ENCODE measurements around the gene AFG1L. TPM values are rescaled to one million over a fixed set of nuclear protein-coding genes. Genes with fewer than 3 reads are reported as not detected.
"Not testable (repeated sequence)": the region's sequence is repeated elsewhere in the genome, so short reads cannot be mapped to it uniquely, and the experiment has no call there.

AFG1L gene
- total and polyA plus RNA-seq, 2 donors (not counting 1 experiment from before 2014, with no cell fraction given) = 1.7 to 5.4 TPM

DNA sequence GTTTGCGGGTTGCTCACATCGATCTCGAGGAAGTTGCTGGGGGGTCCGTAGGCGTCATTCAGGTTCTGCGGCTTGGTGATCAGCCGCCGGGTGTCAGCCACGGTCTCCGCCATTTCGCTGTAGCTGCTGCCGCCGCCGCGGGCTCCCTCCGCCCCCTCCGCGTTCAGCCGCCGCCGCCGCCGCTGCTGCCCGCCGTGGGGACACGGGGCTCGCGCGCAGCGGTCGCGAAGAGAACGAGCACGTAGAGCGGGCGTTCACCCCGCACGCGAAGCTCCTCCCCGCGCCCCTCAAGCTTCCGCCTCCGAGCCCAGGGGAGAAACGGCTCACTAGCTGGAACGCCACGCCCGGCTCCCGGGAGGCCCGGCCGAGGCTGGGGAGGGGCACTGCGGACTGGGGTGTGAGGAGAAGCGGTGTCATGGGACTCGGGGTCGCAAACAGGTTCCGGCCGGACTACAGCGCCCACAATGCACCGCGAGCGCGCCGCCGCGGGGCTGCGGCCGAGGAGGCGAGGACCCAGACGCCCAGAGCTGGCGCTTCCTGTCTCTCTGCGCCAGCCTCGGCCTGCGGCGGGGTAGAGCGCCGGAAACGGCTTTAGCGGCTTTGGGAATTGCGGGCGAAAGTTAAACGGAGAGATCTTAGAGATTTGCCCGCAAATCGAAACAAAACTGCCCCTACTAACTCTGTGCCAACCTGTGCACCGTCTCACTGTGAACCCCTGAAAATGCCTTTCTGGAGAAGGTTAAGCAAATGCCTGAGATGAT, 33.9 kb upstream of the AFG1L start, which contains the start of gene SNX3:
SNX3 (minus strand) TSS at position 232 of the 761 bp plus-strand sequence; CDS start at position 113, 119 bp downstream.
- peak within 1 kb of the TSS; percentile 97 for H3K4me2 ChIP-seq (ENCODE audit: extremely low read depth, insufficient read depth, low read length)
- H3K79me2 ChIP-seq (ENCODE audit: control insufficient read depth, insufficient read depth, low read length) = peaks cover 38% of the 10 kb centered on the region
- no peaks in the 10 kb centered on the region for H4K20me1 ChIP-seq (ENCODE audit: control insufficient read depth, extremely low read depth, insufficient read depth, low read length)
- H3K9ac ChIP-seq (ENCODE audit: insufficient read depth, low read length) = peak within 1 kb of the TSS; percentile 85
- peak within 1 kb of the TSS; percentile 90 for H3K27ac ChIP-seq (ENCODE audit: insufficient read depth, low read length)
- peak; percentile 96 to 97 for DNase-seq (ENCODE audit: low read depth in 2 of 2)
- peak within 1 kb of the TSS; percentile 81 to 100 (median 98) for H3K4me3 ChIP-seq (replicated peaks in 1 of 4; ENCODE audit: control extremely low read depth in 1 of 4, insufficient read depth in 1 of 4, low read depth in 3 of 4, low read length in 4 of 4)
- TF ChIP-seq EZH2 (IDR thresholded peaks at IDR 0.05; ENCODE audit: low read length, missing control alignments) (no peak), CTCF (conservative IDR thresholded peaks at IDR 0.05 in 1 of 2, IDR thresholded peaks at IDR 0.05 in 1 of 2; ENCODE audit: low read depth in 1 of 2, low read length in 2 of 2) (no peak)
- no peaks in the 10 kb centered on the region for H3K36me3 ChIP-seq (ENCODE audit: control insufficient read depth, insufficient read depth, low read length)
- H2AFZ ChIP-seq (ENCODE audit: low read length) = peak within 1 kb of the TSS; percentile 99
- H3K4me1 ChIP-seq (ENCODE audit: control insufficient read depth, extremely low read depth, insufficient read depth, low read length) = no peaks in the 10 kb centered on the region
- no peaks in the 10 kb centered on the region for H3K9me3 ChIP-seq (ENCODE audit: control insufficient read depth, insufficient read depth, low read depth, low read length)
- no peaks in the 10 kb centered on the region for H3K27me3 ChIP-seq (ENCODE audit: control insufficient read depth, insufficient read depth, low read length)

DNA sequence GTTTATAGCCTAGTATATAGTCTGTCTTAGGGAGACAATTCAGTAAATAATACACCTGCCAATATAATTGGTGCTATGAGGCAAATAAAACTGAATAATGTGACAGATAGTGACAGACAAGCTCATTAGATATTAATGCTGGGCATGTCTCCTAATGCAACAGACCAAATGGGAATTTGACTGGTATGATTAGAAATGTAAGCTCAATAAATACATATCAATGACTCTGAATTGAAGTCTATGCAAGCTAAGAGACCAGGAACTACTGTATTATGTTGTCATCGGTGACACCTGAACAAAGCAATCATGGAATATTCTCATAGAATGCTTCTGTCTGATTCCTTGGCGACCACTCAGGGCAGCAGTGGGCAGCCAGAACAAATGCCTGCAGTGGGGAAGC, 31.5 kb upstream of the AFG1L start:
- H3K36me3 ChIP-seq (ENCODE audit: control insufficient read depth, insufficient read depth, low read length) = no peaks in the 10 kb centered on the region
- H2AFZ ChIP-seq (ENCODE audit: low read length) = no peak overlapping the region
- no peaks in the 10 kb centered on the region for H3K27me3 ChIP-seq (ENCODE audit: control insufficient read depth, insufficient read depth, low read length)
- no peaks in the 10 kb centered on the region for H3K9me3 ChIP-seq (ENCODE audit: control insufficient read depth, insufficient read depth, low read depth, low read length)
- TF ChIP-seq CTCF (conservative IDR thresholded peaks at IDR 0.05 in 1 of 2, IDR thresholded peaks at IDR 0.05 in 1 of 2; ENCODE audit: low read depth in 1 of 2, low read length in 2 of 2) (no peak), EZH2 (IDR thresholded peaks at IDR 0.05; ENCODE audit: low read length, missing control alignments) (no peak)
- H3K9ac ChIP-seq (ENCODE audit: insufficient read depth, low read length) = no peak overlapping the region
- no peaks in the 10 kb centered on the region for H3K4me1 ChIP-seq (ENCODE audit: control insufficient read depth, extremely low read depth, insufficient read depth, low read length)
- no peak overlapping the region for H3K4me2 ChIP-seq (ENCODE audit: extremely low read depth, insufficient read depth, low read length)
- DNase-seq (ENCODE audit: low read depth in 2 of 2) = no peak
- H3K27ac ChIP-seq (ENCODE audit: insufficient read depth, low read length) = no peak overlapping the region
- H4K20me1 ChIP-seq (ENCODE audit: control insufficient read depth, extremely low read depth, insufficient read depth, low read length) = no peaks in the 10 kb centered on the region
- peaks cover 20% of the 10 kb centered on the region for H3K79me2 ChIP-seq (ENCODE audit: control insufficient read depth, insufficient read depth, low read length)
- no peak overlapping the region for H3K4me3 ChIP-seq (replicated peaks in 1 of 4; ENCODE audit: control extremely low read depth in 1 of 4, insufficient read depth in 1 of 4, low read depth in 3 of 4, low read length in 4 of 4)

GRCh38 chr6:108268845-108269244, 26.0 kb upstream of the AFG1L start:
- Histone ChIP-seq H2AFZ (ENCODE audit: low read length) (no peak overlapping the region), H3K27ac (ENCODE audit: insufficient read depth, low read length) (no peak overlapping the region), H3K4me1 (ENCODE audit: control insufficient read depth, extremely low read depth, insufficient read depth, low read length) (no peaks in the 10 kb centered on the region), H3K79me2 (ENCODE audit: control insufficient read depth, insufficient read depth, low read length) (no peaks in the 10 kb centered on the region), H3K36me3 (ENCODE audit: control insufficient read depth, insufficient read depth, low read length) (no peaks in the 10 kb centered on the region), H3K27me3 (ENCODE audit: control insufficient read depth, insufficient read depth, low read length) (no peaks in the 10 kb centered on the region), H3K9me3 (ENCODE audit: control insufficient read depth, insufficient read depth, low read depth, low read length) (no peaks in the 10 kb centered on the region), H3K4me2 (ENCODE audit: extremely low read depth, insufficient read depth, low read length) (no peak overlapping the region), H4K20me1 (ENCODE audit: control insufficient read depth, extremely low read depth, insufficient read depth, low read length) (no peaks in the 10 kb centered on the region), H3K4me3 (replicated peaks in 1 of 4; ENCODE audit: control extremely low read depth in 1 of 4, insufficient read depth in 1 of 4, low read depth in 3 of 4, low read length in 4 of 4) (no peak overlapping the region), H3K9ac (ENCODE audit: insufficient read depth, low read length) (no peak overlapping the region)
- peak in 1 of 2 donors; percentile 19 for DNase-seq (ENCODE audit: low read depth in 2 of 2)
- TF ChIP-seq CTCF (conservative IDR thresholded peaks at IDR 0.05 in 1 of 2, IDR thresholded peaks at IDR 0.05 in 1 of 2; ENCODE audit: low read depth in 1 of 2, low read length in 2 of 2) (no peak), EZH2 (IDR thresholded peaks at IDR 0.05; ENCODE audit: low read length, missing control alignments) (no peak)

- H3K36me3 ChIP-seq (ENCODE audit: control insufficient read depth, insufficient read depth, low read length) = not testable (repeated sequence)
These were observed 24.9 kb upstream of the AFG1L start for GRCh38 chr6:108269955-108270354.

More at GRCh38 chr6:108269955-108270354, 24.9 kb upstream of the AFG1L start:
- DNase-seq (ENCODE audit: low read depth in 2 of 2); H3K4me1 ChIP-seq (ENCODE audit: control insufficient read depth, extremely low read depth, insufficient read depth, low read length); H3K9me3 ChIP-seq (ENCODE audit: control insufficient read depth, insufficient read depth, low read depth, low read length); H3K79me2 ChIP-seq (ENCODE audit: control insufficient read depth, insufficient read depth, low read length); H3K4me3 ChIP-seq (replicated peaks in 1 of 4; ENCODE audit: control extremely low read depth in 1 of 4, insufficient read depth in 1 of 4, low read depth in 3 of 4, low read length in 4 of 4); H3K27me3 ChIP-seq (ENCODE audit: control insufficient read depth, insufficient read depth, low read length); H3K4me2 ChIP-seq (ENCODE audit: extremely low read depth, insufficient read depth, low read length); H2AFZ ChIP-seq (ENCODE audit: low read length); H3K9ac ChIP-seq (ENCODE audit: insufficient read depth, low read length); H4K20me1 ChIP-seq (ENCODE audit: control insufficient read depth, extremely low read depth, insufficient read depth, low read length); H3K27ac ChIP-seq (ENCODE audit: insufficient read depth, low read length): not testable (repeated sequence)
